Prostate gland (tissue), 2 donors: ENCODE data around the gene PDE11A.

Source experiments
- POLR2A ChIP-seq: fragments of 450-650 bp; IDR thresholded peaks from one replicate; pipeline ENCODE4 v1.6.1; 2016; ENCODE audit warnings: antibody characterized with exemption, mild to moderate bottlenecking
- TF ChIP-seq, protein P1 (sequence below), 4 experiments: fragments of 200-600 bp in 2 of 4; fragments of 450-650 bp in 2 of 4; sonication (generic) in 2 of 4; IDR thresholded peaks; 1 replicate in 3 of 4; 2 replicates in 1 of 4; pipeline ENCODE4 v1.5.1; 2016 to 2019; ENCODE audit warnings: antibody characterized with exemption in 4 of 4, mild to moderate bottlenecking in 2 of 4, moderate library complexity in 2 of 4

DNA sequence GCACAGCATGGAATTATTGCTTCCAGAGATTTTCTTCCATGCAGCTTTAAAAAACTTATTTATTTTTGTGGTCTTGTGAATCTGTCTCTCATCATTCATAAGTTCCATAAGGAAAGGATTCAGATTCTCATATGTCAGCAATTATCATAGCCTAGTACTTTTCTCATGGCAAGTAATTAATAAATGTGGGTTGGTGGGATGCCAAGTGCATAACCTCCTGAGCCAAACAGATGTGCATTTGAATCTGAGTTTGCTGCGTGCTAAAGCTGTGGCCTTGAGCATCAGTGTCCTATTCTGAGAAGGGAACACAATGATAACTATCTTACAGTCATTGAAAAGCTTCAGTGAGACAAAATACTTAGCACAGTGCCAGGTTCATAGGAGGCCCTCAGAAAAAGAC is 331.9 kb downstream of the PDE11A start:
- no peak for TF ChIP-seq POLR2A
- TF ChIP-seq, protein P1, sequence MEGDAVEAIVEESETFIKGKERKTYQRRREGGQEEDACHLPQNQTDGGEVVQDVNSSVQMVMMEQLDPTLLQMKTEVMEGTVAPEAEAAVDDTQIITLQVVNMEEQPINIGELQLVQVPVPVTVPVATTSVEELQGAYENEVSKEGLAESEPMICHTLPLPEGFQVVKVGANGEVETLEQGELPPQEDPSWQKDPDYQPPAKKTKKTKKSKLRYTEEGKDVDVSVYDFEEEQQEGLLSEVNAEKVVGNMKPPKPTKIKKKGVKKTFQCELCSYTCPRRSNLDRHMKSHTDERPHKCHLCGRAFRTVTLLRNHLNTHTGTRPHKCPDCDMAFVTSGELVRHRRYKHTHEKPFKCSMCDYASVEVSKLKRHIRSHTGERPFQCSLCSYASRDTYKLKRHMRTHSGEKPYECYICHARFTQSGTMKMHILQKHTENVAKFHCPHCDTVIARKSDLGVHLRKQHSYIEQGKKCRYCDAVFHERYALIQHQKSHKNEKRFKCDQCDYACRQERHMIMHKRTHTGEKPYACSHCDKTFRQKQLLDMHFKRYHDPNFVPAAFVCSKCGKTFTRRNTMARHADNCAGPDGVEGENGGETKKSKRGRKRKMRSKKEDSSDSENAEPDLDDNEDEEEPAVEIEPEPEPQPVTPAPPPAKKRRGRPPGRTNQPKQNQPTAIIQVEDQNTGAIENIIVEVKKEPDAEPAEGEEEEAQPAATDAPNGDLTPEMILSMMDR (IDR thresholded peaks at IDR 0.05) = no peak
